Measurements from ENCODE around the gene ULK4.
"Not testable (repeated sequence)": the region's sequence is repeated elsewhere in the genome, so short reads cannot be mapped to it uniquely, and the experiment has no call there.

ULK4 gene

GRCh38 chr3:41683666-41684350 is 278.1 kb downstream of the ULK4 start:
- DNase-seq = no peak

- DNase-seq = no peak
These were observed 278.9 kb downstream of the ULK4 start for GRCh38 chr3:41682996-41683395.

- DNase-seq = no peak
These were observed 279.5 kb downstream of the ULK4 start for GRCh38 chr3:41682382-41682781.

- DNase-seq = no peak
These were observed 280.4 kb downstream of the ULK4 start for GRCh38 chr3:41681479-41681878.

GRCh38 chr3:41679374-41679773 is 282.5 kb downstream of the ULK4 start:
- no peak for DNase-seq

GRCh38 chr3:41675102-41675501 is 286.8 kb downstream of the ULK4 start:
- DNase-seq = not testable (repeated sequence)

- DNase-seq = no peak
These were observed 287.5 kb downstream of the ULK4 start for GRCh38 chr3:41674449-41674848.

GRCh38 chr3:41673650-41674049 is 288.3 kb downstream of the ULK4 start:
- no peak for DNase-seq

GRCh38 chr3:41668379-41668778 is 293.5 kb downstream of the ULK4 start:
- no peak for DNase-seq

- DNase-seq = no peak
These were observed 299.6 kb downstream of the ULK4 start for GRCh38 chr3:41662288-41662687.

GRCh38 chr3:41661796-41662195 is 300.1 kb downstream of the ULK4 start:
- DNase-seq = no peak

GRCh38 chr3:41660510-41660909 is 301.4 kb downstream of the ULK4 start:
- DNase-seq = no peak

- no peak for DNase-seq
These were observed 308.2 kb downstream of the ULK4 start for GRCh38 chr3:41653571-41654239.

GRCh38 chr3:41652931-41653330 is 309.0 kb downstream of the ULK4 start:
- no peak for DNase-seq

GRCh38 chr3:41652506-41652905 is 309.4 kb downstream of the ULK4 start:
- no peak for DNase-seq

GRCh38 chr3:41651718-41652117 is 310.2 kb downstream of the ULK4 start:
- no peak for DNase-seq

- no peak for DNase-seq
These were observed 311.5 kb downstream of the ULK4 start for GRCh38 chr3:41650406-41650805.

- no peak for DNase-seq
These were observed 312.7 kb downstream of the ULK4 start for GRCh38 chr3:41649129-41649739.

GRCh38 chr3:41647730-41648129 is 314.2 kb downstream of the ULK4 start:
- DNase-seq = not testable (repeated sequence)

- DNase-seq = no peak
These were observed 321.8 kb downstream of the ULK4 start for GRCh38 chr3:41640076-41640475.

GRCh38 chr3:41638381-41638780 is 323.5 kb downstream of the ULK4 start:
- DNase-seq = no peak

- DNase-seq = no peak
These were observed 329.2 kb downstream of the ULK4 start for GRCh38 chr3:41632700-41633099.

- no peak for DNase-seq
These were observed 331.2 kb downstream of the ULK4 start for GRCh38 chr3:41630708-41631107.

GRCh38 chr3:41629986-41630385 is 331.9 kb downstream of the ULK4 start:
- no peak for DNase-seq
